ENCODE data around the gene PPP1R15B.
"Not testable (repeated sequence)": the region's sequence is repeated elsewhere in the genome, so short reads cannot be mapped to it uniquely, and the experiment has no call there.

Gene PPP1R15B

DNA sequence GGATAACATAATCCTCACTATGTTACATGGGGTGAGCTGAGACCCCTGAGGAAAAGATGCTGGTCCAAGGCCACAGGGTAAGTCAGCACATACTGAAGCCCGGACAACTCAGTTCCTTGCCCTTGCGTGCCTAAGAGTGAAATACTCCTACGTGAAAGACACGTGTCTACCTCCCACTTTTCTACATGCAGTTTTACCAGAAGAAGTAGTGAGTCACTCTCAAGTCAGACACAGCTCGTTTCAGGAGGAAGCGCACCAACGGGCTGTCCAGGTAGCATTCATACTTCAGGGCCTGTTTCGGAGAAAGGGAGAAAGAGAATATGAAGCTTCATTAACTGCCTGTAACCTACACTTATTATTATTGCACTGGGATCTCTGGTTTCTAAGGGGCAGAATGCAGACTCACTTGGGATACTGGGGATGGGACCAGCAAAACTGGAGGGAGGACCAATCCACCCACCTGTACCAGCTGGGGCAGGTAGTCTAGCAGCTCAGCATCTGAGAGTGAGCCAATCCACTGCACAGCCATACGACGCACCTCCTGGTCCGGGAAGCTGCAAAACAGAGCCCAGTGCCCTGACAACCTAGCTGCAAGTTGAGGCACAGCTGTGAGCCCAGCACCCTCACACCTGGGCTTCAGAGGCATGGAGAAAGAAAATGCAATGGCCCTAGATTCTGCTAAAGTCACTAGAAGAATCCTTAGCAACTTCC is 32.4 kb upstream of the PPP1R15B start:
- DNase-seq (ENCODE audit: low spot score): no peak

DNA sequence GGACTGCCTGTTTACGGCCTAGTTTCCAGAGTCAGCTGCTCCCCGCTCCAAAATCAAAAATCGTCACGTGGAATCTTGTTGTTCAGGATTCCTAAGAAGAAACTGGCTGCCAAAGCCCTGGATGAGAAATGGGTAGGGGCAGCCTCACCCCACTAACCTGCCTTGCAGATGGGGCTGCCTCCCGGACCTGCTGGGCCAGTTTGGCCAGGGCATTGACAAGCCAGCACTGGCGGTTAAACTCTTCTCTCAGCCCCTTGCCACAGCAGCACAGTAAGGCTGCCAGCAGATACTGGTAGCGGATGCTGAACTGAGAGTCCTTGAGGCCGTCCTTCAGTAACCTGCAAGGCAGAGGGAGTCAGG is 31.6 kb upstream of the PPP1R15B start:
- DNase-seq (ENCODE audit: low spot score): no peak

DNA sequence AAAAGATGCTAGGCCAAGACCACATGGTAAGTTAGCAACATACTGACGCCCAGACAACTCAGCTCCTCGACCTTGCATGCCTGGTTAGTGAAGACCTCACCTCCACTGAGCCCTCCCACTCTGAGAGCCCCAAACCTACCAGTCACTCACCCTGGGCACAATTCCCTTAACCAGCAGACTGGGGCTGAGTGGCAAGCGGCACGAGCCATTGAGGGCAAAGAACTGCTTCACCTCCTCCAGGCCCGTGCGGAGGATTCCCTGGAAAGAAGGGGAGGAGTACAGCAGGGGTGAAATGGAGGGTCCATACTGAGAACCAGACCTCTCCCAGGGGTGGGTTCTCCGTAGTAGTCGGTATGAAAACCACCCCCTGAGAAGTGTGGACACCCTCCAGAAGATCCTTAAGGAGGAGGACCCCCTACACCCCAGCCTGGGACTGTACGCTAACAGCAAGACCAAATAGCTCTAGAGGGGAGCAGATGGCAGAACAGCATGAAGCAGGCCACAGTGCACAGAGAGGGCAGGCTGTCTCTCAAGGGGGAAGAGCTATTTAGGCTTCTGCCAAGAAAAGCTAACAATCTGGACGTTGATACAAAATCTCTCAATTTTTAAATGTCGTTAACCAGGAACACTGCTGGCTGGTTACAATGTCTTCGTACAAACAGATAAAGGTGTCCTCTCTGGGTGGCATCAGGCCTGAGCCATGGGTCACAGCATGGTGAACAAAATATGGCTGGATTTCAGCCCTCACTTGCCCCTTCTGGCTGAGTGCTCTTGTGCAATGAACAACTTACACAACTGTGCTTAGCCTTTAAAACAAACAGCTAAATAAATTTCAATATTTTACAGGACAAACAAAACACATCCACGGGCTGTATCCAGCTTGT is 31.0 kb upstream of the PPP1R15B start:
- DNase-seq (ENCODE audit: low spot score): peak; percentile 93

DNA sequence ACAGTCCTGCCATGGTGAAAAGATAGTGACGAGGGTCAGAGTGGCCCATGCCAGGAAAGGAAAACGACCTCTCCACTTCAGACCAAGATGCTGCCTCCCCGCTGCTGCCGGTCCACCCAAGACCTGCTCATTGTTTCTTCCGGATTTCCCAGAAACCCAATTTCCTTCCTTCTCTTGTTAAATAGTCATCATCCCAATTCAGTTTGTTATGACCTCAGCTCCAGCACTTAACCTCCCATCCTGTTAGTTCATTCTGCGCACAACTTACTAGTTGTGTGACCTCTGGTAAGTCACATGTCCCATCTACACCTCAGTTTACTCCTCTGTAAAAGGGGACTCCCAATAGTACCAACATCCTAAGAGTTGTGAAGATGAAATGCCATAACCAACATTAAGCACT is 29.9 kb upstream of the PPP1R15B start:
- DNase-seq (ENCODE audit: low spot score): no peak

DNA sequence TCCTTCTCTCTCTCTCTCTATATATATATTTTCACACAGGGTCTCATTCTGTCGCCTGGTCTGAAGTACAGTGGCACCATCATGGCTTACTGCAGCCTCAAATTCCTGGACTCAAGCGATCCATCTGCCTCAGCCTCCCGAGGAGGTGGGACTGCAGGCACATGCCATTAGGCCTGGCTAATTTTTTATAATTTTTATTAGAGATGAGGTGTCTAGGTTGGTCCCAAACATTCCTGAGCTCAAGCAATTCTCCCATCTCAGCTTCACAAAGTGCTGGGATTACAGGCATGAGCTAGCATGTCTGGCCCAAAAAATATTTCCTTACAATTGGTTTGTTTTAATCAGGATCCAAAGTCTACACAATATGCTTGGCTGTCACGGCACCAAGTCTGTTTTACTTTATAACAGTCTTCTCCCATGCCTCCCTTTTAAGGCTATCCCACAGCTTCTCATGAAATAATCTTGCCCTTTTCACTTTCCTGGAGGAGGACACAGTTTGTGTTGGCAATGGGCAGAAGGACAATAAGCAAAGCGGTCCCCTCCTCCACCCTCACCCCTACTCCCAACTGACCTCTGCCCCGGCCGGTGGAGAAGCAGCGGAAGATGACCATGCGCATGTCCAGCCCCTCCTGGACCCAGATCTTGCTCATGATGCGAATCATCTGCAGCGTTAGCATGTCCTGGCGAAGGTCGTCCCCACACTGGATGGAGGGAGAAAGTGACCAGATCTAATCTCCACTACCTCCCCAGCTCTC is 28.2 kb upstream of the PPP1R15B start:
- no peak for DNase-seq (ENCODE audit: low spot score)

DNA sequence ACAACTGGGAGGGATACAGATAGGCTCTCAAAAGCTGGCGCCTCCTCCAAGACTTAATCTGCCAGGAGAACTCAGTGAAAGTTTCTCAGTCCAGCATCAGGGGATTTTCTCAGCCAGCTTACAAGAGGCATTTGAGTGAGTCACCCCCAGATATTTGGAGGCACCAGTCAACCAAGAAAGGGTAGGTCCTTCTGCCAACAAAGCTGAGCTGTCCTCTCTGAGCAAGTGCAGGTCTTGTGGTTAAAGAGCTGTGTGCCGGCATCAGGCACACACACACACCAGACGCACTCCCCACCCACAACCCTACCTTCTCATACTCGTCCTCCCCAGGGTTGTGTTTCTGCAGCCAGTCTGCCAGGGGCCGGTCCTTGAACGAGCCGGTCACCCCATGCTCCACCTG is 27.0 kb upstream of the PPP1R15B start:
- DNase-seq (ENCODE audit: low spot score): no peak

DNA sequence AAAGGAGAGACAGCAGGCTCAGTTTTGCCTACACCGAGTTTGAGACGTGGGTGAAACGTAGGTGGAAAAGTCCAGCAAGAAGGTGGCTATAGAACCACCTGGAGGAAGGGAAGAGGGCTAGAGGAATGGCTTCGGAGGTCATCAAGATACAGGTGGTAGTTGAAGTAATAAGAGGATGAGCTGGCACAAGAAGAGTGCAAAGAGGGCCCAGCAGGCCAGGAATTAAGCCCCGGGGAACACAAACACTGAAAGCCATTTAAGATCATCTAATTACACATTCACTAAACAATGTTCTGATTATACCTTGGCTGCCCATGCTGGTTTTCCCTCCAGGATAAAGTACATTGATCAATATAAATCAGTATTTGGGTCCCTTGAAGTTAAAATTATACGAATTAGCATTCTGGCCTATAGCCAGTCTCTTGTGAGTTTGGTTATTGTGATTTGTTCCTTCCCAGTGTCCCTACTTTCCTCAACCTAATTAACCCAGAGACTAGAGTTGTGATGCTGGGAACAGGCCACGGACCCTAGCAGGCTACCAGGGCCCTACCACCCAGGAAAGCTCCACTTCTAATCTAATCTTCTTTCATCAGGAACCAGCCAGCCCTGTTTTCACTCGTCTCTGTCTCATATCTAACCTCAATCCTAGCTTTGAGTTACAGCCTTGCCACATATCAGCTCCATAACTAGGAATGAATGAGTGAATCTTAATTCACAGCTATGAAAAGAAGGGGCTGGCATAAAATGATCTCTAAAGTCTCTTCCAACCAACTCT is 26.4 kb upstream of the PPP1R15B start:
- no peak for DNase-seq (ENCODE audit: low spot score)

DNA sequence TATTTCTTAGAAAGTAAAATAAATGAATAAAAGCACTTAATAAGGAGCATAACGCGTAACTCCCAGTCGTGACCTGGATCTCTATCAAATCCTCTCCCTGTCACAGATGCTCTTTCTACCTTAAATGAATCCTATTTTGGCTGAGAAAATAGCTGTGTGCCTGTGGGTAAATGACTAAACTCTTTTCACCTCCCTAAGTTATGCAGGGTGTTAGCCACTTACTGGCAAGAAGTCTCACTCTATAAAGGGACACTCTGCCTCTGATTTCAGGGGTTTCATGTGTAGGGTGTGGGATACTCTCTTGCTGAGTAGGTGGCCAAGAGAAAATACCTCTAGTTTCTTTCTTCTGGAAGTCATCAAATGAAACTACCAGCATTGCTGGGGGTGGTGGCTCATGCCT is 24.3 kb upstream of the PPP1R15B start:
- DNase-seq (ENCODE audit: low spot score): no peak

DNA sequence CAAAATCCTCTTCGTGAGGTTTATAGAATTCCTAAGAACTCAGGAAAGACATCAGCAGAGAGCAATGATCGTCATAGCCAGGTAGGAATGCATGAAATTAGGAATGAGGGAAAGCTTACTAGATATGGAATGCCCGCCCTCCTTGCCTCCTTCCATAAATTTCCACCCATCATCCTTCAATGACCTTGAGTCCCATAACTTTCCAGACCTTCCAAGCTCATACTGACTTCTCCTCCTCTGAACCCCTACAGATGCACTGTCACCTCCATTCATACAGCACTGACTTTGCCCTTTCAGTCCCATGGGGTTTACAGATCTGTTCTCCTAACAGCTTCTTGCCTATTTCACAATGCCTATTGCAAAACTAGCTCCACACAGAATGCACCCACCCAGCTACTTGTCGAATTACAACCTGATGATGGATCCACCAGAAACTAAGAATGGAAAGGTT is 23.8 kb upstream of the PPP1R15B start:
- DNase-seq (ENCODE audit: low spot score): no peak

DNA sequence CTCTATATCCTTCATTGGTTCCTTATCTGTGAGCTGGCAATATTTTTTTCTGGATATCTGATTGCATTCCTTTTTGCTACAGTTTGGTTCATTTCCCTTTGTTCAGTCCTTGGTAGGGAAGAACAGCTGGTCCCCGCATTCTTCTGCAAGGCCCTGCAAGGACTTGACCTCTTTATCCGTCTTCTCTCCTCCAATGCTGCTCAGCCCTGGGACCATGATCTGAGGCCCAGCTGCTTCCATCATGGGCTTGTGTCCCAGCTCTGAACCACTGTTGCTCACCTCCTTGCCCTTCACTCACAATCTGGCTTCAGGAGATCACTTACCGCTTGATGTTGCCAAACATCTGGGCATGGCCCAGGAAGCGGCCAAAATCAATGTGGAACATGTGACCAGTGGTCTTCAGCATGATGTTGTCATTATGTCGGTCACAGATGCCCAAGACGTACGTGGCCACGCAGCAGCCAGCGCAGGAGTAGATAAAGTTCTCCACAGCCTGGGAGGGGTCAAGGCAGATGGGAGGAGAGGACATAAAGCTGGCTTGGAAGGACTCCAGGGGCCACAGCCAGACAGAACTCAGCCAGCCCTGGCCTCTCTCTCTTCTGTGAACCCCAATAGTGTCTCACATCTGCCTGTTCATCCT is 22.6 kb upstream of the PPP1R15B start:
- DNase-seq (ENCODE audit: low spot score): no peak

DNA sequence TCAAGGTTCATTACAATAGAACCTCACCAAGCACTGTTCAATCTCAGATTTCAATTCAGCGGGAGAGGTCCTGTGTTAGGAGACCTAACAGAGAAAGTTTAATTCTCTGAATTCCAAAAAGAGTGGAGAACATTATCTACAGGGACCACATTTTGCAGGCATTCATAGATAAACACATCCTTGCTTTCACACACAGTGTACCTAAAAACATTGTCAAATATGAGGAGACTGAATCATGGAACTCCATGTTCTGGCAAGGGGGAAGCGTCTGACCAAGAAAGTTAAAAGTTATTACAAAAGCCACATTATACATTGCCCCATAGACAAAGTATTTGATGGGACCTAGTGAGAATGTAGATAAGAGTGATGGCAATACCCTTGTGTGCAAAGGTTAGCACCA is 21.1 kb upstream of the PPP1R15B start:
- no peak for DNase-seq (ENCODE audit: low spot score)

DNA sequence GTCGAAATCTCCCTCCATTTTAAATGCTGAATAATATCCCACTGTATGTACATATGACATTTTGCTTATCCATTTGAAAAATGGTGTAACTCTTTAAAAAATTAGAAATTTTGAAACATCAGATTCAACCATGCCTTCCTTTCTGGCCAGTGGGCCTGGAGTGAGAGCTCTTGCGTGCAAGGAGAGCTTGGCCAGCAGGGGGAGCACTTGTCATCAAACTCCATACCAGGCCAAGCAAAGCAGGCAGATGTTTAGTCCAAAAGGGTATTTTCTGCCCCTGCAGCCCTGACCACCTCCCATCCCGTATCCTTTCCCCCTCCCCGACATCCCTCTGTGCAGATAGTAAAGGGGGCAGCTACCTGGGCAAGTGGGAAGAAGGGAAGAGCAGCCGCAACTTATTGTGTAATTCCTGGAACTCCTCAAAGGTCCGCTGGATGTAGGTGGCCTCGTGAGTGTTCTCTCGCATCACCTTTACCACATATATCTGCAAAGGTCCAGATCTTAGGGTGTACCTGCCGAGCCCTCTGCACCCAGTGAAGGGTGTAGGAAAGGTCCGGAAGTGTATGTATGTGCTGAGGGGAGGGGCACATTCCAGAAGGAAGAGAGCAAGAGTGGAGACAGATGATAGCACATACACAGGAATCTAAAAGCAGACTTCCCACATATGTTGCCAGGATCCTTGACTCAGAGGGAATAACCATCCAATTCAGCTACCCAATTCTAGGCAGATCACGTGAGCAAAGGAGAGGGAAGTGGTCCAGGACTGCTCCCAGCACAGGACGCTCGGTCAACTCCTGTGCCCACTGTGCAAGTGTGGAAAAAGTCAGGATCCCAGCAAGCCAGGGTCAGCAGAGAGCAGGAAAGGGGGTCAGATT is 19.9 kb upstream of the PPP1R15B start:
- DNase-seq (ENCODE audit: low spot score): peak; percentile 82

DNA sequence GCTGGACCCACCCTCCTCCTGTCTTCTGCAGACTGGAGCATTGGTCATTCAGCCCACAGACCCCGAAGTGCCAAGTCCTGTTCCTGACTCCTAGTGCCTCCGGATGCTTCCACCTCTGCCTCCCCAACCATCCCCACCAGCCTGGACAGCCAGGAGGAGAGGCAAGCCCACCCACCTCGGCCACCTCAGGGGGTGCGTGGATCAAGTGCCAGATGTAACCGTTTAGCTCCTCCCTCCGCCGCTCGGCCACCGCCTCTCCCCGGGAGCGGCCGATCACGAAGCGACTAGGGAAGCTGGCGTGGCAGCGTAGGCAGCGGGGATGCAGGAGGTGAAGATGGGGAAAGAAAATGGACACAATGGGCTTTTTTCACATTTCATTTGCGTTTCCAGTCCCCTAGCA is 18.1 kb upstream of the PPP1R15B start:
- no peak for DNase-seq (ENCODE audit: low spot score)

DNA sequence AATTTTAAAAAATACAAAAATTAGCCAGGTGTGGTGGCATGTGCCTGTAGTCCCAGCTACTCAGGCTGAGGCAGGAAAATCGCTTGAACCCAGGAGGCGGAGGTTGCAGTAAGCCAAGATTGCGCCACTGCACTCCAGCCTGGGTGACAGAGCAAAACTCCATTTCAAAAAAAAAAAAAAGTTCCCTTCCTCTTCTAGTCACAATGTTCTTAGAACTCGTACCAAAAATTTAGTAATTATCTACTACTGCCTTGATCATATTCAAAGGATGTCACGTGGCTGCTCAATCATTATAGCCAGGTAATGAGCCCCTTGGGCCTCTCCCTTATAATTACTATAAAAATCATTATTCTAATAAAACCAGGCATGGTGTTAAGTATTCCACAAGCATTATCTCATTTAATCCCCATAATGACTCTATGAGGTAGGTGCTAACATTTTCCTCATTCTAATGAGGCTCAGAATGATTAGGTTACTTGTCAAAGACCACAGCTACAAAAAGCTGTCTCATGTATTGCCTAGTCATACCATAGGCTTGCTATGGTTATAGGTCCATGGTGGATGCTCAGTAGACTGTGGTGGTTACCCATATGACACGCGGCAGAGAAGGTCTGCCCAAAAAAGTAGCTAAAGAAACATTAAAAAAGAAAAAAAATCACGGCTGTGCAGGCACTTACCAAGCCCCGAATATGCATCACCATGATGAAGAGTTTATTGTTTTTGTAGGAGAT is 15.5 kb upstream of the PPP1R15B start:
- no peak for DNase-seq (ENCODE audit: low spot score)

DNA sequence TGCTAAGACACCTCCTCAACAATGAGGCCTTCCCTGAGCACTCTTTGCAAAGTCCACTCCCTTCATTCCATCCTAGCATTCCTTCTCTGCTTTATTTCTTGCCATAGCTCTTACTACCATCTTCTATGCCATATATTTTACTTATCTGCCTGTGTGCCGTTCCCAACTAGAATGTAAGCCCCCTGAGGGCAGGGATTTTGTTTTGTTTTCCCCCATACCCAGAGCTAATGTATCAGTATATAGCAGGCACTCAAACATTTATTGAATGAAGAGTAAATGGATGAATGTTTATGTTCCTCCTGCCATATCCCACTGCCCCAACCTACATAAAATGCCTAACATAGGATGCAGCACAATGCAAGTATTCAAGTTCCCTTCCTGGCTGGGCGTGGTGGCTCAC is 14.9 kb upstream of the PPP1R15B start:
- no peak for DNase-seq (ENCODE audit: low spot score)

DNA sequence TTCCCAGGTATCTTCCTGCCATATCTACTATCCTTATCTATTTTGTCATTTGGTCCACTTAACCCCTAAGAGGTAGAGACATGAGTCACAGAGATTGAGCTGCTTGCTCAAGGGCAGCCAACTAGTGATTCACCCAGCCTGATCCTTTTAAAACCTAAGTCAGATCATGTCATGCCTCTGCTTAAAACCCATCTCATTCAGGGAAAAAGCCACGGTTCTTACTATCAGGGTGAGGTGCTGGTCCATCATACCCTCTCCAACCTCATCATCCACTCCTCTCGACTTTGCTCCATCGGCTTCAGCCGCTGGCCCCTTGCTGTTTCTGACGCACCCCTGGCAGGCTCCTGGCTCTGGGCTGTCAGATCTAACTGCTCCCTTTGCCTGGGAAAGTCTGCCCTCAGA is 14.4 kb upstream of the PPP1R15B start:
- no peak for DNase-seq (ENCODE audit: low spot score)

DNA sequence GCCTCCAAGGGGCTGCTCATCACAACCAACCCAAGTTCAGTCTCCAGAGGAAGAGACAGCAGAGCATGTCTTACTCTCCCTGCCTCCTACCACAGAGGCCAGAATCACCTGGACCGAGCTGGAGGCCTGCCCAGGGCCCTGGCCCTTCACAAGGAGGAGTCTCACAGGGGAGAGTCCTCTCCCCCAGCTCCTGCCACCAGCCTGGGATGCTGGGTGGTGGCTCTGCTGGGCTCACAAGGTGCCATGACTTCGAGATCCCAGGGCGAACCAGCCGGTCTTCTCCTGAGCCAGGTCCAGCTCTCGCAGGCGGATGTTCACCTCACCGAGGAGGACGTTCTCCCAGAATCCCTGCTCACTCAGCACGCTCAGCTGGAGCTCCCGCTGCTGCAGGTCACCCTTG is 13.0 kb upstream of the PPP1R15B start:
- no peak for DNase-seq (ENCODE audit: low spot score)

DNA sequence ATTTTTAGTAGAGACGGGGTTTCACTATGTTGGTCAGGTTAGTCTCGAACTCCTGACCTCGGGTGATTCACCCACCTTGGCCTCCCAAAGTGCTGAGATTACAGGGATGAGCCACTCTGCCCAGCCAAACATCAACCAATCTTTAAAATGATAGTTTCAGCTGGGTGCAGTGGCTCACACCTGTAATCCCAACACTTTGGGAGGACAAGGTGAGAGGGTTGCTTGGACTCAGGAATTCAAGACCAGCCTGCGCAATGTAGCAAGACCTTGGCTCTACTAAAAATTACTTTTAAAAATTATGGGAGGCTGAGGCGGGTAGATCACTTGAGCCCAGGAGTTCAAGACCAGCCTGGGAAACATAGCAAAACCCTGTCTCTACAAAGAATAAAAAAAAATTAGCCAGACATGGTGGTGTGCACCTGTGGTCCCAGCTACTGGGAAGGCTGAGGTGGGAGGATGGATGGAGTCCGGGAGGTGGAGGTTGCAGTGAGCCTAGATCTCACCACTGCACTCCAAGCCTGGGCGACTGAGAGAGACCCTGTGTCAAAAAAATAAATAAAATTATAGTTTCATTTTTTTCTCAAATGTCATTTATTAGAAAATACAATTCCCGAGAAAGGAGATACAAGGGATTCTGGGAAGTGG is 10.6 kb upstream of the PPP1R15B start:
- DNase-seq (ENCODE audit: low spot score): not testable (repeated sequence)

DNA sequence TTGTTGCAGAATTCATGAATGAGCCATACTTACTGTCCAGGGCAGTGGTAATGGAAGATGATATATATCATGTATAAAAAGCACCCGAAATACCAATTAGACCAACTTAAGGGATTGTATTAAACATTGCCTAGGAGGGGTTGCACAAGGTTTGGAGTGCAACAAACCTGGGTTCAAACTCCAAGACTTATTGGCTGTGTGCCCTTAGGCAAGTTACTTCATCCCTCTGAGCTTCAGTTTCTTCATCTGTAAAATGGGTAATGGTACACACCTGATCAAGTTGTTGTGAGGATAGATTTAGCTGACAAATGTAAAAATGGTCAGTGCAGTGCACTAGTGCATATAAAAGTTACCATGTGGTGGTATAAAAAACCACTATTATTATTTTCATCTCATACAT is 9.8 kb upstream of the PPP1R15B start:
- DNase-seq (ENCODE audit: low spot score): no peak
